Loucy (cell line): Measurements from ENCODE around the gene PIK3R1.

Source experiments
- H2AFZ ChIP-seq: fragments of 200-600 bp; sonication (generic); 2 replicates; pipeline ENCODE4 v1.6.0; 2016; ENCODE audit warnings: antibody characterized with exemption, mild to moderate bottlenecking, low read length, moderate library complexity
- H3F3A ChIP-seq: fragments of 200-600 bp; 2 replicates; pipeline ENCODE4 v1.6.0; 2016; ENCODE audit warnings: antibody characterized with exemption, low read depth, mild to moderate bottlenecking
- H3K27me3 ChIP-seq: fragments of 200-600 bp; sonication (generic); 2 replicates; pipeline ENCODE4 v1.6.1; 2014; ENCODE audit warnings: low read length, mild to moderate bottlenecking; ENCODE audit not compliant: insufficient read depth, poor library complexity, severe bottlenecking
- H3K36me3 ChIP-seq: fragments of 200-600 bp; sonication (generic); 2 replicates; pipeline ENCODE4 v1.6.1; 2016; ENCODE audit warnings: low read length; ENCODE audit not compliant: insufficient read depth
- H3K4me1 ChIP-seq: fragments of 200-600 bp; sonication (generic); 2 replicates; pipeline ENCODE4 v1.5.1; 2014; ENCODE audit warnings: low read length, mild to moderate bottlenecking; ENCODE audit not compliant: insufficient read depth, poor library complexity, severe bottlenecking
- H3K4me2 ChIP-seq: fragments of 200-600 bp; sonication (generic); 2 replicates; pipeline ENCODE4 v1.6.0; 2014; ENCODE audit warnings: antibody characterized with exemption, low read length, low read depth, mild to moderate bottlenecking; ENCODE audit not compliant: poor library complexity, severe bottlenecking
- H3K4me3 ChIP-seq: fragments of 200-600 bp; sonication (generic); 2 replicates; pipeline ENCODE4 v1.5.1; 2014; ENCODE audit warnings: low read length, mild to moderate bottlenecking, mixed read lengths; ENCODE audit not compliant: poor library complexity, severe bottlenecking
- H3K79me2 ChIP-seq: fragments of 200-600 bp; sonication (generic); 2 replicates; pipeline ENCODE4 v1.6.1; 2014; ENCODE audit warnings: low read length; ENCODE audit not compliant: insufficient read depth
- H3K9ac ChIP-seq: fragments of 200-600 bp; sonication (generic); 2 replicates; pipeline ENCODE4 v1.6.0; 2014; ENCODE audit warnings: mild to moderate bottlenecking, low read depth, low read length, moderate library complexity; ENCODE audit not compliant: poor library complexity, severe bottlenecking
- H3K9me2 ChIP-seq: fragments of 200-600 bp; sonication (generic); replicated peaks from 2 replicates; pipeline ENCODE4 v1.6.1; 2016; ENCODE audit warnings: low read depth, low read length, mixed read lengths
- H3K9me3 ChIP-seq: fragments of 200-600 bp; sonication (generic); 2 replicates; pipeline ENCODE4 v1.6.1; 2014; ENCODE audit warnings: mild to moderate bottlenecking, antibody characterized with exemption, low read length, low read depth; ENCODE audit not compliant: insufficient read depth
- H4K20me1 ChIP-seq: fragments of 200-600 bp; sonication (generic); 2 replicates; pipeline ENCODE4 v1.6.0; 2014; ENCODE audit warnings: antibody characterized with exemption, low read length, mild to moderate bottlenecking; ENCODE audit not compliant: insufficient read depth, poor library complexity, severe bottlenecking
- CTCF ChIP-seq: fragments of 200-600 bp; sonication (generic); conservative IDR thresholded peaks from 2 replicates; pipeline ENCODE4 v1.5.1; 2014; ENCODE audit warnings: mild to moderate bottlenecking, antibody characterized with exemption, low read length
- EZH2phosphoT487 ChIP-seq: fragments of 200-600 bp; IDR thresholded peaks from 2 replicates; pipeline ENCODE4 v1.6.1; 2018; ENCODE audit warnings: antibody characterized with exemption, mild to moderate bottlenecking, moderate library complexity, borderline replicate concordance

Gene PIK3R1

DNA sequence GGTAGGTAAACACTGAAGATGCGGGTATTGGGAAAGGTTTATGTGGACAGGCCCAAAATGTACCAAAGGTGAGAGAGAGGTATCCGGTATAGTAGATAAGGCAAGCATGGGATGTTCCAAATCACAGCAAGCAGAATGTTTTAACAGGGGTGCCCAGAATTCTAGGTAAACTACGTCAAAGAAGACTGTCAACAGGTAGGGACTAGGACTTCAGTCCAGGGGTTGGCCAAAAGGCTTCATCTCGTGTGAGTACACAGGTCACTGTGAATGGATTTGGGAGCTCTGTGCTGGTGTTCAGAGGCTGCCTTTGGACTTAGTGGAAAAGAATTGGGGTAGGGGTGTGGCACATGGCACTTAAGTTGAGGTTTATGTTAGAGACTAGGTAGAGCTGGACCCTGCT is 66.4 kb downstream of the PIK3R1 start:
- H4K20me1 ChIP-seq: peaks cover 19% of the 10 kb centered on the region
- H3K79me2 ChIP-seq: peaks cover 69% of the 10 kb centered on the region
- no peak overlapping the region for H2AFZ ChIP-seq
- peaks cover 82% of the 10 kb centered on the region for H3K36me3 ChIP-seq
- no peak for TF ChIP-seq CTCF
- no peak for TF ChIP-seq EZH2phosphoT487
- peaks cover 26% of the 10 kb centered on the region for H3F3A ChIP-seq
- H3K9me3 ChIP-seq: no peaks in the 10 kb centered on the region
- no peaks in the 10 kb centered on the region for H3K27me3 ChIP-seq
- H3K9me2 ChIP-seq: no peaks in the 10 kb centered on the region
- H3K9ac ChIP-seq: no peak overlapping the region
- peaks cover 53% of the 10 kb centered on the region for H3K4me1 ChIP-seq
- peak overlapping the region; percentile 75 for H3K4me2 ChIP-seq
- H3K4me3 ChIP-seq: peak overlapping the region; percentile 61

GRCh38 chr5:68283766-68284165 is 68.2 kb downstream of the PIK3R1 start:
- Histone ChIP-seq H4K20me1 (peaks cover 35% of the 10 kb centered on the region), H2AFZ (no peak overlapping the region), H3K27me3 (no peaks in the 10 kb centered on the region), H3K9me3 (no peaks in the 10 kb centered on the region), H3K79me2 (peaks cover 73% of the 10 kb centered on the region), H3K9ac (no peak overlapping the region), H3K4me2 (no peak overlapping the region), H3K36me3 (peaks cover 76% of the 10 kb centered on the region), H3F3A (peaks cover 26% of the 10 kb centered on the region), H3K4me3 (no peak overlapping the region), H3K9me2 (no peaks in the 10 kb centered on the region), H3K4me1 (peaks cover 70% of the 10 kb centered on the region)
- TF ChIP-seq CTCF (no peak), EZH2phosphoT487 (no peak)

GRCh38 chr5:68285075-68285840 is 69.7 kb downstream of the PIK3R1 start:
- H3K9ac ChIP-seq: no peak overlapping the region
- peaks cover 49% of the 10 kb centered on the region for H4K20me1 ChIP-seq
- H3K4me2 ChIP-seq: peak overlapping the region; percentile 26
- peaks cover 75% of the 10 kb centered on the region for H3K36me3 ChIP-seq
- no peak overlapping the region for H3K4me3 ChIP-seq
- H3F3A ChIP-seq: peaks cover 14% of the 10 kb centered on the region
- H3K4me1 ChIP-seq: peaks cover 63% of the 10 kb centered on the region
- no peak for TF ChIP-seq CTCF
- TF ChIP-seq EZH2phosphoT487: no peak
- H3K79me2 ChIP-seq: peaks cover 88% of the 10 kb centered on the region
- no peak overlapping the region for H2AFZ ChIP-seq
- H3K9me2 ChIP-seq: no peaks in the 10 kb centered on the region
- H3K9me3 ChIP-seq: no peaks in the 10 kb centered on the region
- no peaks in the 10 kb centered on the region for H3K27me3 ChIP-seq
